ENCODE measurements around the gene OR6P1.

OR6P1 gene

DNA sequence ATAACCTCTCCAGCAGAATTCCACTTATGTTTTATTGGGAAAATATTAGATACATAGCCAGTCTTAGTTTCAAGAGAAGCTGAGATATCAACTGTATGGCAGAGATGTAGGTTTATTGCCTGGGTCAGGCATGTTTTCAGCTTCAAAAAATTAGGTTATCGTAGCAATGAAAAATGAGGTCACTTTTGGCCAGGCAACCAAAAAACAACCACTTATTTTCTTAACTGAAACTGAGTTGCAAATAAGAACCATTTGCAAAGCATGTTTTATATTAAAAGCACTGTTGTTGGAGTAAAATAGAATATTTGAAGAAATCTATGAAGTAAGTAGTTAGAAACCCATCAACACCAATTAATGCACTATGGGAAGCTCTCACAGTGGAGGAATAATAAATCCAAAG lies 10.7 kb downstream of the OR6P1 start:
- H3K27ac Mint-ChIP-seq (ENCODE audit: low read depth): no peak overlapping the region
- H3K27me3 Mint-ChIP-seq: peaks cover 65% of the 10 kb centered on the region
- DNase-seq (ENCODE audit: low spot score in 2 of 2) (no peak), ATAC-seq (replicated peaks; ENCODE audit: extremely low read depth, poor library complexity, severe bottlenecking) (no peak)
- H3K4me3 Mint-ChIP-seq: no peak overlapping the region
- no peaks in the 10 kb centered on the region for H3K9me3 Mint-ChIP-seq
- H3K36me3 Mint-ChIP-seq (ENCODE audit: insufficient read depth): no peaks in the 10 kb centered on the region
- H3K4me1 Mint-ChIP-seq: no peaks in the 10 kb centered on the region

DNA sequence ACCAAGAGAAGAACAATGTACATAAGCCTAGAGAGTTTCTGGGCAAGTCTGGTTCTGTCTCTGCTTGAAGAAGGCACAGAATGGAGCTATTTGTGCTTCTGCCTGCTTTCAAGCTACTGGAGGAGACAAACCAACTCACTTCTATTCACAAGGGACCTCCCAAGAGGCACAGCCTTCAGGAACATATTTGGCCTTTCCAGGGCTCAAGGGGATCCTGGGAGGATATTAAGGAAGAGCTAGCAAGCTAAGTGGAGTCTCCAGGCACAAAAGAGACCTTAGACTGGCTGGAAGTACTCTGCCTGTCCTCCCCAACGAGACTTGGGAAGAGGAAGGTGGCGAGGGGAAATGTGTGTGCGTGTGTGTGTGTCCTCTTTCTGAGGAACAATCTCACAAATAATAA lies 16.0 kb downstream of the OR6P1 start, which contains the start of gene OR6Y1:
OR6Y1 (minus strand) TSS at position 54 of the 400 bp plus-strand sequence. CDS start 6,300 bp downstream, outside the sequence.
- DNase-seq (ENCODE audit: low spot score in 2 of 2): no peak
- Mint-ChIP-seq H3K4me3 (no peak within 1 kb of the TSS), H3K27me3 (peaks cover 50% of the 10 kb centered on the region), H3K9me3 (no peaks in the 10 kb centered on the region), H3K4me1 (no peaks in the 10 kb centered on the region), H3K36me3 (ENCODE audit: insufficient read depth) (no peaks in the 10 kb centered on the region), H3K27ac (ENCODE audit: low read depth) (no peak within 1 kb of the TSS)
- ATAC-seq (replicated peaks; ENCODE audit: extremely low read depth, poor library complexity, severe bottlenecking): no peak

DNA sequence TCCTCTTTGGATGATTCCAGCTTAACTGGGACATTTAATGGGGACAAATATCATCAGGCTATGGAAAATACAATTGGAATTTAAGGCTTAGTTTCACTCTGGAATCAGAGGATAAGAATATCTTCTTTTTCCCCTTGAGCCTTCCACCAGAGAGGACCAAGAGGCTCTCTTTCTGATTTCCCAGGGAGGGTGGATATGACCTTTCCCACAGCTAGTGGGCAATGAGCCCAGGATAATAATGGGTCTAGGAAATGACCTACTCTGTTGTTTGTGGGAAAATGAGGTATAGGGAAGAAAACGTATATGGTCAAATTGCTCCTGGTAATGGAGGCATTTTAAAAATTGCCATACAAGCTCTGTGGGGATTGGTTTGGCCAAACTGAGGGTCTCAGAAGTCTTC lies 18.1 kb downstream of the OR6P1 start:
- Mint-ChIP-seq H3K9me3 (no peaks in the 10 kb centered on the region), H3K4me1 (no peaks in the 10 kb centered on the region), H3K36me3 (ENCODE audit: insufficient read depth) (no peaks in the 10 kb centered on the region), H3K4me3 (no peak overlapping the region), H3K27ac (ENCODE audit: low read depth) (no peak overlapping the region), H3K27me3 (peaks cover 61% of the 10 kb centered on the region)
- DNase-seq (ENCODE audit: low spot score in 2 of 2): no peak
- no peak for ATAC-seq (replicated peaks; ENCODE audit: extremely low read depth, poor library complexity, severe bottlenecking)

DNA sequence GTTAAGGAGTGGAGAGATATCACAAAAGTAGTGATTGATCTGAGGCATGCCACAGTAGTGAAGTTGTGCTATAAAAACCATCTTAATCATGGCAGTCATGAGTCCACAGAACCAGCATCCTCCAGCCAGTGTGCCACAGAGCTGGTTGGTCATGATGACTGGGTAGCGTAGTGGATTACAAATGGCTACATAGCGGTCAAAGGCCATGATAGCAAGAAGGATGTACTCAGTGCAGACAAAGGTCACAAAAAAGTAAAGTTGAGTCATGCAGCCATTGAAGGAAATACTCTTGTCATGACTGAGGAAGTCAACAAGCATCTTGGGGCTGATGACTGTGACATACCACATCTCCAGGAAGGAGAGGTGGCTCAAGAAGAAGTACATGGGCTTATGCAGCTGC lies 22.8 kb downstream of the OR6P1 start:
- H3K4me1 Mint-ChIP-seq: no peaks in the 10 kb centered on the region
- H3K4me3 Mint-ChIP-seq: no peak overlapping the region
- DNase-seq (ENCODE audit: low spot score in 2 of 2) (no peak), ATAC-seq (replicated peaks; ENCODE audit: extremely low read depth, poor library complexity, severe bottlenecking) (no peak)
- no peak overlapping the region for H3K27ac Mint-ChIP-seq (ENCODE audit: low read depth)
- H3K27me3 Mint-ChIP-seq: peaks cover 48% of the 10 kb centered on the region
- H3K36me3 Mint-ChIP-seq (ENCODE audit: insufficient read depth): no peaks in the 10 kb centered on the region
- H3K9me3 Mint-ChIP-seq: no peaks in the 10 kb centered on the region

DNA sequence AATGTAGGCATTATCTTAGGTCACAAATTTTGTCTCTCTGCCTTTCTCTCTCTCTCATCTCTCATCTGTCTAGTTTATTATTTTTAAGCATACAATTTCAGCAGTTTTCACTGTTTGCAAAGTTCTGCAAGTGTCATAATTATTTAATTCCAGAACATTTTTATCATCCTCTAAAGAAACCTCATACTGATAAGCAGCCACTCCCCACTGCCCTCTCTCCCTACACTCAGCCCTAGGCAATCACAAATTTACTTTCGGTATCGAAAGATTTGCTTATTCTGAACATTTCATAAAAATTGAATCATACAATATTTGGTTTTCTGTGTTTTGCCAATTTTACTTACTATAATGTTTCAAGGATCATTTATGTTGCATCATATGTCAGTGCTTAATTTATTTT lies 32.8 kb downstream of the OR6P1 start:
- Mint-ChIP-seq H3K27ac (ENCODE audit: low read depth) (no peak overlapping the region), H3K4me3 (no peak overlapping the region), H3K4me1 (no peaks in the 10 kb centered on the region)

DNA sequence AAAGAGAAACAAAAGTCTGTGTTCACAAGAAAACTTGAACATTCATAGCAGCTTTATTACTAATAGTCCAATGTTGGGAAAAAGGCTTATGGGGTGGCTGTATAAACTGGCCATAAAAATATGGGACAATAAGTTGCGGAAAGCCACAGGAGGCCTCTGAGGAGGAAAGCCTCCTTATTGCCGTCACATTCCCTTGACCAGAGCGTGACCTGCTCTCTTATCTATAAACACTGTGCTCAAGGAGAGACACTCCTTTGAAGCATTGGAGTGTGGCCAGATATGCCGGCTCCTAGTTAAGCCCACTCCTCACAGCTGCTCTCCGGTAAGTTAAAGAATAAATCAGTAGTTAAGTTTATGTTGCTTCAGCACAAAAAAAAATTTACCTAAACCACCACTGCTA lies 35.9 kb downstream of the OR6P1 start:
- H3K27ac Mint-ChIP-seq (ENCODE audit: low read depth): no peak overlapping the region
- DNase-seq (ENCODE audit: low spot score in 2 of 2): no peak
- H3K27me3 Mint-ChIP-seq: peaks cover 34% of the 10 kb centered on the region
- H3K36me3 Mint-ChIP-seq (ENCODE audit: insufficient read depth): no peaks in the 10 kb centered on the region
- H3K9me3 Mint-ChIP-seq: no peaks in the 10 kb centered on the region
- ATAC-seq (replicated peaks; ENCODE audit: extremely low read depth, poor library complexity, severe bottlenecking): no peak
- no peaks in the 10 kb centered on the region for H3K4me1 Mint-ChIP-seq
- H3K4me3 Mint-ChIP-seq: no peak overlapping the region

More for the DNA sequence above, 32.8 kb downstream of the OR6P1 start:
- ATAC-seq (replicated peaks; ENCODE audit: extremely low read depth, poor library complexity, severe bottlenecking) (no peak), DNase-seq (ENCODE audit: low spot score in 2 of 2) (no peak)
- H3K9me3 Mint-ChIP-seq: no peaks in the 10 kb centered on the region
- peaks cover 12% of the 10 kb centered on the region for H3K27me3 Mint-ChIP-seq
- H3K36me3 Mint-ChIP-seq (ENCODE audit: insufficient read depth): no peaks in the 10 kb centered on the region

DNA sequence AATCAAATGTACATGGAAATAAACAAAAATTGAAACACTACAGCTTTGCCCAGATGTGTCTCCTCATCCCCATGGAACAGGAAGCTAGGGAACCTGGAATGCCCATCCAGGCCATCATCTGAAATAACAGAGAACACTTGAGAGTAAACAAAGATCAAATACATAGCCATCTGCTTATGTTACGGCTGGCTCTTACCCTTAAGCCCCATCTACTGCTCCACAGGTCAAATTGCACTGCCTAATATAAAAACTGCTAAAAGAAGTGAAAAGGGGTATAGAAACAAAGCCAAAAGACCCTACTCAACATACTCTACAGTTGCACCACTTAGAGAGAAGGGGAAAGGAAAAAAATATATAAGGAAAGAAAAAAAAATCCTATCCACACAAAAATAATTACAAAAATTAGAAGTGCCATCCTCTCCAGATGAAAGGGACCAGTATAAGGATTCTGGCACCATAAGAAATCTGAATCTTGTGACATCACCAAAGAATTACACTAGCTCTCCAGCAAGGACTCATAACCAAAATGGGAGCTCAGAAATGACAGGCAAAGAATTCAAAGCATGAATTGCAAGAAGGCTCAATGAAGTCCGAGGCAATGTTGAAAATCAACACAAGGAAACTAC lies 43.1 kb downstream of the OR6P1 start:
- Mint-ChIP-seq H3K4me1 (no peaks in the 10 kb centered on the region), H3K27me3 (peaks cover 88% of the 10 kb centered on the region), H3K9me3 (peaks cover 29% of the 10 kb centered on the region), H3K4me3 (no peak overlapping the region), H3K36me3 (ENCODE audit: insufficient read depth) (peaks cover 2% of the 10 kb centered on the region), H3K27ac (ENCODE audit: low read depth) (no peak overlapping the region)
- no peak for DNase-seq (ENCODE audit: low spot score in 2 of 2)
- ATAC-seq (replicated peaks; ENCODE audit: extremely low read depth, poor library complexity, severe bottlenecking): no peak

DNA sequence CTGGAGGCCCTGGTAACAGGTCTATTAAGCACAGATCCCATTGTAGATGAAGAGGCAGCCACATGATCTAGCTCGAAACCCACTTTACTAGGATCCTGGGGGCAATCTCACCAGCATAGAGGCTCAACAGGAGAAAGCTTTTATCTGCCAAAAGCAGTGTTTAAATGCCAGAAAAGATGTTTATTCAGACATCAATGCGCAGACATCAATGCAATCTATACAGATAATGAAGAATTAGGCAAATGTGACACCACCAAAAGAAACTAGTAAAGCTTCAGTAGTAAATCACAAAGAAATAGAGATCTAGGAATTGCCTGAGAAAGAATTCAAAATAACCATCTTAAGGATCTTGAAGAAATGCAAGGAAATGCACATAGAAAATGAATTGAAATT lies 48.7 kb downstream of the OR6P1 start:
- ATAC-seq (replicated peaks; ENCODE audit: extremely low read depth, poor library complexity, severe bottlenecking) (no peak), DNase-seq (ENCODE audit: low spot score in 2 of 2) (no peak)
- no peaks in the 10 kb centered on the region for H3K4me1 Mint-ChIP-seq
- H3K36me3 Mint-ChIP-seq (ENCODE audit: insufficient read depth): peaks cover 2% of the 10 kb centered on the region
- H3K4me3 Mint-ChIP-seq: no peak overlapping the region
- H3K27ac Mint-ChIP-seq (ENCODE audit: low read depth): no peak overlapping the region
- peaks cover 63% of the 10 kb centered on the region for H3K27me3 Mint-ChIP-seq
- H3K9me3 Mint-ChIP-seq: peaks cover 9% of the 10 kb centered on the region

DNA sequence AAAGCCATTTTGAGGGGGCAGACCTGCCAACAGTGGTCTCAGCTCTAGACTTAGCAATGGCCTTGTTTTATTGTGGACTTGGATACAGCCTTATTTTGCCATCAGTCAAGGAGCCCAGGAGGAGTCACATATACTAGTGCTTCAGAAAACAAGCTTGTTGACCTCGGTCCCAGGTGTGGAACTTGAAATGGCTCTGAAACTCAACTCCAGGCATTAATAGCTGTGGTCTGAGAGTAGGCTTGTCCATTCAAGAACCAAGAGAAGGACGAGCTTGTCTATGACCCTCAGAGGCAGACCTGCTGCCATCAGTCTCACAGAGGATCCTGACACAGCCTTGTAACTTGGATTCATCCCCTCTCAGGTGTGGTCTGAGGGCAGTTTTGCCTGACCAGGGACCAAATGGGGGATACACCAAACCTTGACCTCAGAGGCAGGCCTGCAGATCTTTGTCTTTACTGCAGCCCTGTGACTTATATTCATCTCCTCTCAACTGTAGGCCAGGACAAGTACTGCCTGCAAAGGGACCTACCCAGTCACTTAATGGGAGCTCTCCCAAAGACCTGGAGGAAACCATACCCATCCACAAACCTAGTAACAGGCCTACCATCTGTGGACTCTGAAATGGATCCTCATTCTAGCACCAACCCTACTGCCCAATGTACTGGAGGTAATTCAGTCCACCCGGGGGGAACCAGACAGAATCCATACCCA lies 49.3 kb downstream of the OR6P1 start:
- DNase-seq (ENCODE audit: low spot score in 2 of 2): no peak
- peaks cover 62% of the 10 kb centered on the region for H3K27me3 Mint-ChIP-seq
- no peak overlapping the region for H3K27ac Mint-ChIP-seq (ENCODE audit: low read depth)
- no peak overlapping the region for H3K4me3 Mint-ChIP-seq
- no peaks in the 10 kb centered on the region for H3K4me1 Mint-ChIP-seq
- H3K36me3 Mint-ChIP-seq (ENCODE audit: insufficient read depth): peaks cover 2% of the 10 kb centered on the region
- H3K9me3 Mint-ChIP-seq: peaks cover 5% of the 10 kb centered on the region
- no peak for ATAC-seq (replicated peaks; ENCODE audit: extremely low read depth, poor library complexity, severe bottlenecking)

DNA sequence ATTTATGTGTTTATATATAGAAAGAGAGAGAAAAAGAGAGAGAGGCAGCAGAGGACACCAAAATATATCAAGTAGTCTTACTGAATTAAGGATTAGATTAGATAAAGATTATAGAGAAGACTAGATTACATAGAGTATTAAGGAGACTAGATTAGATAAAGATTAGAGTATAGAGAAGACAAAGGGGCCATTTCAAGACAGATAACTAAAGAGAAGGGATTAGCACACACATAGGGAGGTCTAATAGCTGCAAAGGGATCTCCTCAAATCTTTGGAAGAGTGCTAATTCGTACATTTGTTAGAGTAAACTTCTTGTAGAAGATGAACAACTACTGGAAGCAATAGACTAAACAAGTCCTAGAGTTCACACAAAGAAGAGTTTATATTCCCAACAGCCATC lies 50.4 kb downstream of the OR6P1 start:
- H3K4me3 Mint-ChIP-seq: no peak overlapping the region
- no peaks in the 10 kb centered on the region for H3K4me1 Mint-ChIP-seq
- H3K27ac Mint-ChIP-seq (ENCODE audit: low read depth): no peak overlapping the region
- peaks cover 2% of the 10 kb centered on the region for H3K9me3 Mint-ChIP-seq
- ATAC-seq (replicated peaks; ENCODE audit: extremely low read depth, poor library complexity, severe bottlenecking) (no peak), DNase-seq (ENCODE audit: low spot score in 2 of 2) (no peak)
- peaks cover 64% of the 10 kb centered on the region for H3K27me3 Mint-ChIP-seq
- H3K36me3 Mint-ChIP-seq (ENCODE audit: insufficient read depth): peaks cover 2% of the 10 kb centered on the region

DNA sequence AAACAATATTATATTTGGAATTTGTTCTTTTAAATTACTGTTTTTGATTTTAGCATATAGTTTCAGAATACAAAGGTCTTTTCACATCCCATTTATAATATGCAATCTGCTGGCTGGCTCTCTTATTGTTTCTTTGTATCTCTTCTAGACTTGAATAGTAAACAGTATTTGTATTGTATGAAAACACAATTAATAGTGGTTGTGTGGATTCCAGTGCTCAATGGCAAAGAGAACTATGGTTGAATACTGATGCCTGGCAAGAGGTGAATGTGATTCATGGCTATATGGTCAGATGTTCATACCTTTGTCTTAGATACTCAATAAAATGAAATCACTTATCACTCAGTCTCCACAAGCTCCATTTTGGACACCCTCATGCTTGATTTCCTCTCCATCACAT lies 53.4 kb downstream of the OR6P1 start:
- H3K36me3 Mint-ChIP-seq (ENCODE audit: insufficient read depth): peaks cover 2% of the 10 kb centered on the region
- DNase-seq (ENCODE audit: low spot score in 2 of 2) (no peak), ATAC-seq (replicated peaks; ENCODE audit: extremely low read depth, poor library complexity, severe bottlenecking) (no peak)
- H3K9me3 Mint-ChIP-seq: no peaks in the 10 kb centered on the region
- H3K27me3 Mint-ChIP-seq: peaks cover 65% of the 10 kb centered on the region
- H3K4me1 Mint-ChIP-seq: no peaks in the 10 kb centered on the region
- no peak overlapping the region for H3K4me3 Mint-ChIP-seq
- H3K27ac Mint-ChIP-seq (ENCODE audit: low read depth): no peak overlapping the region
